HL-60/S4 treated with phorbol 12-myristate 13-acetate at 8.2 ng/mL for 4 days and 3 days (cell line): ENCODE measurements around the gene TMC3.

Experiments
- in situ Hi-C: fragments of 300-500 bp; cut with MboI; formaldehyde crosslinking; loops from 2 replicates; pipeline ENCODE4 v1.15.0; 2022; ENCODE audit warnings: low sequenced_read_pairs

TMC3 gene

DNA sequence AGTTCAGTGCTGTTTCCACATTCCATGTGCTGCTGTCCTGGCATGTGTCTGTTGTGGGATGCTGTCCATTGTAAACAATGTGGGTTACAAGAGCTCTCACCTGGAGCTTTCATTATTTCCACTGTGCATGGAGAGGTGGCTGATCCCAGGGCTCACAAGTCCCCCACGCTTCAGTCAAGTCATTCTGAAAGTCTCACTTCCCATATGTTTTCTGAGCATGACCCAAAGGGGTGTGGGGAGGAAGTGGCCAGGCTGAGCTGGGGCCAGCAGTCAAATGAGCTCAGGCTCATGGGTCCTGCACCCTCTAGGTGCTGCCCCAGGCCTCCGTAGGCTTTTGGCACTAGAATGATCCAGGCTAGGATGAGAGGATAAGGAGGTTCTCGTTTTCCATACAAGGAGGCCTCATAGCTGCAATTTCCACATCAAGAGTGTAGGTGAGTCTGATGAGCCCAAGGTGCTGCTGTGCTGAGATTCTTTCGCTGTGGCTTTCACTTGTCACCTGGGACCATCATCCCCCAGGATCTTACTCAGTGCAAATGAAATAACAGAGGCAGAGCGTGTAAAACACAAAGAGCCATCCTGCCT is 72.1 kb downstream of the TMC3 start:
- in situ Hi-C loops, result no loop called here

DNA sequence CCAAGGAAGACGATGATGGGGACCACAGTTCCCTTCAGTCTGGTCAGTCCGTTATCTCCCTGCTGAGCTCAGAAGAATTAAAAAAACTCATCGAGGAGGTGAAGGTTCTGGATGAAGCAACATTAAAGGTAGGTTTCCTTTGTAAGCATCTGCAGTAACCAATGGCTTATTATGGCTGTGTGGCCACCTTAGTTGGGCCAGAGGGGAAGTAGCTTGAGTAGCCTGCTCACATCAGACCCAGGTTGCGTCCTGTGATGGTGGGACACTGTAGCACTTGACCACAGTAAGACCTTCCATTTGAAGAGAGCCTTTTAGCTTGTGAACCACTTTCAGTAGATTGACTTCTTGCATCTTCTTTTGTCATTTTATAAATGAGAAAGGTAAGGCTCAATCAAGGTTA is 72.6 kb downstream of the TMC3 start:
- in situ Hi-C loops, result no loop called here

DNA sequence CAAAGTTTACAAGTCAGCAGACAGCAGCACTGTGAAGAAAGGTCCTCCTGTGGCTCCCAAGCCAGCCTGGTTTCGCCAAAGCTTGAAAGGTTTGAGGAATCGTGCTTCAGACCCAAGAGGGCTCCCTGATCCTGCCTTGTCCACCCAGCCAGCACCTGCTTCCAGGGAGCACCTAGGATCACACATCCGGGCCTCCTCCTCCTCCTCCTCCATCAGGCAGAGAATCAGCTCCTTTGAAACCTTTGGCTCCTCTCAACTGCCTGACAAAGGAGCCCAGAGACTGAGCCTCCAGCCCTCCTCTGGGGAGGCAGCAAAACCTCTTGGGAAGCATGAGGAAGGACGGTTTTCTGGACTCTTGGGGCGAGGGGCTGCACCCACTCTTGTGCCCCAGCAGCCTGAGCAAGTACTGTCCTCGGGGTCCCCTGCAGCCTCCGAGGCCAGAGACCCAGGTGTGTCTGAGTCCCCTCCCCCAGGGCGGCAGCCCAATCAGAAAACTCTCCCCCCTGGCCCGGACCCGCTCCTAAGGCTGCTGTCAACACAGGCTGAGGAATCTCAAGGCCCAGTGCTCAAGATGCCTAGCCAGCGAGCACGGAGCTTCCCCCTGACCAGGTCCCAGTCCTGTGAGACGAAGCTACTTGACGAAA is 74.3 kb downstream of the TMC3 start:
- in situ Hi-C loops, result no loop called here

DNA sequence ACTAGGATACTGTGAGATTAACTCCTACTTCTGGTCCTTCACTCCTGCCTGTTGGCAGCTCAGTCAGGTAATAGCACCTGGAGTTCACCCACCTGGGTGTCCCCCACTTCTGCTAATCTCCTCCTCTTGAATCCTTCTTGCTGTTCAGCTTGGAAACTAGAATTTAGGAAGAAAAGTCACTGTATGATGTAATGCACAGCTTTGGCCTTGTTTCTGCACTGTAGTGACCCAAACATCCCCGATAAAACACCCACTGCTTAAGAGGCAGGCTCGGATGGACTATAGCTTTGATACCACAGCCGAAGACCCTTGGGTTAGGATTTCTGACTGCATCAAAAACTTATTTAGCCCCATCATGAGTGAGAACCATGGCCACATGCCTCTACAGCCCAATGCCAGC is 74.9 kb downstream of the TMC3 start:
- in situ Hi-C loops, result no loop called here

DNA sequence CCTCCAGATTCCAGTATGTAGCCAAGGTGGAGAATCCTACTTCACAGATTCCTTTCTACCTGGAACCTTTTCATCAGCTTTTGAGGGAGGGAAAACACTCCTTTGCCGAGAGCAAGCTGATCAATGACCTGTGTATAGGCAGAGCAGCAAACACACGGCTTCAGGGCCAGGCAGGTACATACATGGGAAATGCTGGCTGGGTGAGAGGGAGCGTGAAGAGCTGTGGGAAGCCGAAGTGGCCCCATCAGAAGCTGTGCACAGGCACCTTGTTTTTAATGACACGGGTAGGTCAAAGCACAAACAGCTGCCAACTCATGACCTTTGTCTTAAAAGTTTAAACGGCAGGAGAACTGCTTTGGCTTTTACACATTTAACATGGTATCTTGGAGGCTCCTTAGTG is 75.4 kb downstream of the TMC3 start:
- in situ Hi-C loops, result no loop called here

DNA sequence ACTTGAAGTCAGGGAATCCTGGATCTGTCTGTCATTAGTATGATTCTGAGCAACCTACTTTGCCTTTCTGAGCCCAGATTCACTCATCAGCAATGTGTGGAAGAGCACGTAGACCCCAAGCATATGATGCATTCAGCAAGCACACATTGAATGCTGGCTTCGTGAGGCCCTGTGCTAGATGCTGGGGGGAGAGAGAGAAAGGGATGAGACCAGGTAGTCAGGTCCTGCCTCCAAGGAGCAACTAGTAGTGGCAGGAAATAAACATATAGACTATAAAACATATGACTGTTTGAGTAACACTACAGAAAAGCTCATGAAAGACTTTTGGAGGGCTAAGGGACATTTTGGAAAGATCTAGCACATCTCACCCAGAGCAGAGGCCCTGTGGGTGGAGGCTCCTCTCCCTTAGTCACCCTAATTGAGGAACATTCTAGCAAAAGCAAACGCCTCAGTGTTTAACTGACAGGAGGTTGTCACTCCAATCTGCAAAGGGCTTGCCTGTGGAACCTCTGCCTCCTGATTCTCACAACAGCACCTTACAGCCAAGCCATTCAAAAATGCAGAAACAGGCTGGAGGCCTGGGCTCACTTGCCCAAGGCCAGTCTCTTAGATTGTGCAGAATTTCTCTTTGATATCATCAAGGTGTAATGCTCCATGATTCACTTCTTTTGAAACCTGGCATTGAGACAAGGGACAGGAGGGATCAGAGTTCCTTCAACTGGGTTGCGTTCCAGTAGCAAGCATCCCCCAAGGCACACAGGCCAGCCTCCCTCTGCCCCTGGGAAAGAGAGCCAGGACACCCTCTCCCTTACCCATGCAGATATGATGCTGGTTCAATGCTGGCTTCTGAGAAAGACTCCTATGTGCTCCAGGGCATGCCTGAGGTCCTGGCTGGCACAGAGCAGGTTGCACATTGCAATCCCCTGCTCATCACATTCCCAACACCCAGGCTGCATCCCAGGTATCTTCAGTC is 76.1 kb downstream of the TMC3 start:
- in situ Hi-C loops, result no loop called here

DNA sequence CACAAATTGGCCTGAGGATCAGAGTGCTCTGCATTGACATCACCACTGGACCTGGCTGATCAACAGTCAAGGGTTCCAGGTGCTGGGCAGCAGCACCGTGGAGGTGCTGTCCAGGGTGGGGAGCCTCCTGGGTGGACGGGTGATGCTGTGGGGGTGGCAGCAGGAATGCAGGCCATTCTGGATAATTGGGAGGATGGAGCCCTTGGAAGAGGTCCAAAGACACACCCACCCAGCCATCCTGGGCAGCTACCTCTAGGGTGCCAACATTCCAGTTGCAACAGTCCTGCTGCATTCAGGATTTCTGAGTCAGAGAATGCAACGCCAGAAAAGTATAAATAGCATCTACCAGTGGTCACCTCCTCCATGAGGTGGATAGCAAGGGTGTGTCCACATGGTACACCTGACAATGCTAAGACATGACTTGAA is 76.9 kb downstream of the TMC3 start:
- in situ Hi-C loops, result no loop called here

DNA sequence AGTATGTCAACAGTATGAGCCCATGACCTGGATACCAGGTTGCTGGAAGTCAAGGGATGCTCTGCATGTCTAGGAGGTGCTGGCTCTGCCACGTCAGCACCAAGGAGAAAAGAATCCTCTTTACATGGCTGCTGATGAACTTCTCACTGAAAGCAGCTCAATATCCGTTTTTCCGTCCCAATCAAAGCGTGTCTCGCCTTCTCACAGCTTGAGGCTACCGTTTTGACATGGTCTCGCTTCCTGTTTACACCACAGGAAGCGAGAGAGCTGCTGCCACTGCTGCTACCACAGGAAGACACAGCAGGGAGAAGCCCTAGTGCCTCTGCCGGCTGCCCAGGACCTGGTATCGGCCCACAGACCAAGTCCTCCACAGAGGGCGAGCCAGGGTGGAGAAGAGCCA is 77.3 kb downstream of the TMC3 start:
- in situ Hi-C loops, result no loop called here

DNA sequence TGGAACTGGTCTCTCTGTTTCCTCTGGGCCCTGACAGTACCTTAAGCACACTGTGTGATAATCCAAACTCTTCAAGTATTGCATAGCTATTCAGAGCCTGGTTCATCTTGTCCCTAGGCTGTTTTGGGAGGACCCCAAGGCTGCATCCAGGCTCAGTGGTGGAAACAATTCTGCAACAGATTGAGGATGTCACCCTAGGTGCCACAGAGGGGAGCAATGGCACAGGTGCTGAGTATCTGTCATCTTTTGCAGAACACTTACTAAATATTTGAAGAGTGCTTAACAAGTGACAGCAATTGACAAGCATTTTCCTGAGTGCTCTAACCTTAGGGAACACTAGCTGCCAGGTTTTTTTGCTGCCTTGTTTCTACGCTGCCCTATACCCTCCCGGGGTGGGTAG is 77.8 kb downstream of the TMC3 start:
- in situ Hi-C loops, result no loop called here

DNA sequence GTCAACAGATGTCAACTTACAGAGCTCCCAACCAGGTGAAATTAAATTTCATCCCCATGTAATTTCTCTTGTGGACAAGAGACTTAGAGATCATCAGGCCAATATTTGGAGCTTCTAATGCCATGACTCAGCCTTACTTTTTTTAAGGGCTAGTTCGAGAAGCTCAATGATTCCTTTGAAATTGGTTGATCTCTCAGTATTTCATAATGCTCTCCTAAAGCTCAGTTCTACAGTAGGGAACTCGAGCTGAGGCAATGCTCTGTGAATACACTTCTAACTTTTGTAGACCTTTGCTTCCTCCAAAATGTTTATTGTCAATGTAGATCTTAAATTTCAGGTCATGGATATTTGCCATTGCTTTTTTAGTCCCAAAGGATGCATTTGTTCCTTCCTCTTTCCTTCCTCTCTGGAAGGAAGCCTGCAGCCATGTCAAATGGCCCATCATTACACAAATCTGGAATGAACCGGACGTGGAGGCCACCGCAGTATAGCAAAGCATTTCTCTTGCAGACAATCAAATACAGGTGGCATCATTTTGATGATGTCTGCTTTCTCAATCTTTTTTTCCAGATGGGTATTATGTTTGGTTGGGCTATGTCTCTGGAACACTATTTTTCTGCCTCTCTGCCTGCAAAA is 78.4 kb downstream of the TMC3 start:
- in situ Hi-C loops, result no loop called here

DNA sequence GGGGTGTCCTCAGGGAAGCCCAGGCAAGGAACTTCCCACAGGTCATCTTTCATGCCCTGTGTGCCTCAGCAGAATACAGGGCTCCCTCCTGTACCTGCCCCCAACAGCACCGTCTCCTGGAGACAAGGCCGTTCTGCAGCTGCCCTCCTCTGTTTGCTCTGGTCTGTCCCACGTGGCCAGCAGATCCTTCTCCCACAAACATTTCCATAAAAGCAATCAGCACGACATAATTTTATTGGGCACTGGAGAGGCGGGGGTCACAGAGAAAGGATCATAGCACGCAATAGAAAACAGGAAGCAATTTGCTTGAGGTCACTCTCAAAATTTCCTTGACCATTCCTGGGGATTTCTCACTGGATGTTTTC is 79.5 kb downstream of the TMC3 start:
- in situ Hi-C loops, result no loop called here

DNA sequence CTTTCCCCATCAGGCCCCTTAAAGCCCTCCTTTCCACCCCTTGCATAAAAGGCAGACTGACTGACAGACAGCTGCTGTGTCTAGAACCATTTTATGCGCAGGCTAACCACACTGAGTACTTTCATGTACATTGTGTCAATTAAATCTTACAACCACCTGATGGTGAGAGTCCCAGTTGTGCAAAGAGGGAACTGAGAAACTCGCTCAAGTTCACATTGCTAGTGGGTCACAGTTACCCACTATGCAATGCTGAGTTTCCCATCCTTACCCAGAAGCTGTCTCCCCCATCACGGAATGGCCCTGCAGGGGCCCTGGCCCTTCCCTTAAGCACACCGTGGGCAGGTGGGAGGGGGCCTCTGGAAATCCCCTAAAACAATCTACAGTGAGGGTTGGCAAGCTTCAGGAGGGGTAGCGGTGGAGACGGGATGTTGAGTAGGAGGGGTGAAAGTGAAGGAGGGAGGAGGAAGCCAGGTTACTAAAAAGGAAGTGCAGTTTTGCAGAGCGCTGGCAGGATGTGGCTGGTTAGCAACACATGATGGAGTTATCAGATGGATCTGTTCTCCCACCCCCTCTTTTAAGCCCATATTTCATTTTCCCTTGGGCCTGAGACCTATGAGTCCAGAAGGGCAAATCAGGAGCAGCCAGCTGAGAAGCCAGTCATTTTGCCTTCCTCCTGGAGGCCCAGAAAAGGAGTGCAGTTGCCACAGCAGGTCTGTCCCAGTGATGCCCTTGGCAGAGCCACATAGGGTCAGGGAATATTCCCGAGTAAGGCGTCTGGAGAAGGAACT is 80.1 kb downstream of the TMC3 start:
- in situ Hi-C loops, result no loop called here

DNA sequence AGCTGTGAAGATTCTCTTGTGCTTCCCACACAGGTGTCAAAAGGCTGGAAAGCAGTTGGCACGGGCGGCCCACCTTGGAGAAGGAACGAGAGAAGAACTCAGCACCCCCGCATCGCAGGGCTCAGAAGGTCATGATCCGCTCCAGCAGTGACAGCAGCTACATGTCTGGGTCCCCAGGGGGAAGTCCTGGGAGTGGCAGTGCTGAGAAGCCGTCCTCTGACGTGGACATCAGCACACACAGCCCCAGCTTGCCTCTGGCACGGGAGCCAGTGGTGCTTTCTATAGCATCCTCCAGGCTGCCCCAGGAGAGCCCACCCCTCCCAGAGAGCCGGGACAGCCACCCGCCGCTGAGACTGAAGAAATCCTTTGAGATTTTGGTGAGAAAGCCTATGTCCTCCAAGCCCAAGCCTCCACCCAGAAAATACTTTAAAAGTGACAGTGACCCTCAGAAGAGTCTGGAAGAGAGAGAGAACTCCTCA is 81.5 kb downstream of the TMC3 start:
- in situ Hi-C loops, result no loop called here

DNA sequence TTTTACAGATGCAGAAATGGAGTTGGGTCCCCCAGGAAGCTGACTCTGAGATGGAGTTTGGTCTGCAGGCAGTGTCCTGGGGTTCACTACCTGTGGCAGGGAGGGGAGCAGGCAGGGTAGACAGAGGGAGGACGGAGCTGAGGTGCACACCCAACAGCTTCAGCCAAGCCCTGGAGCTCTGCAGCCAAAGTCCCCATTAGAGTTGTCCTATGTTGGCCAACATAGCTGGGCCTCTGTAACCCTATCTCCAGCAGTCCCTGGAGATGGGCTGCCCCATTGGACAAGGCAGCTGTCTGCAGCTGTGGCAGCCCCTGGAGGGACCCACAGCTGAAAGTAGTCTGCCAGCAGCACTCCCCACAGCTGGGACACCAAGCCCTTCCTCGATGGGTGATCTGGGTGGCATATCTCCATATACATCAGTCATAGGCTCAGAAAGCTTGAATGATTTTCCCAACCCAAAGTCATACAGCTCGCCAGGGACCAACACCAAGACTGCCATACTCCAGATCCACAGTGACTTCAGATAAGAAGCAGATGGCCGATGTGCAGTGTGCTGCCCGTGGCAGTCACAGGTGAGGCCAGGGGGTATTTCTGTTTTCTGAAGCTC is 82.0 kb downstream of the TMC3 start:
- in situ Hi-C loops, result no loop called here

DNA sequence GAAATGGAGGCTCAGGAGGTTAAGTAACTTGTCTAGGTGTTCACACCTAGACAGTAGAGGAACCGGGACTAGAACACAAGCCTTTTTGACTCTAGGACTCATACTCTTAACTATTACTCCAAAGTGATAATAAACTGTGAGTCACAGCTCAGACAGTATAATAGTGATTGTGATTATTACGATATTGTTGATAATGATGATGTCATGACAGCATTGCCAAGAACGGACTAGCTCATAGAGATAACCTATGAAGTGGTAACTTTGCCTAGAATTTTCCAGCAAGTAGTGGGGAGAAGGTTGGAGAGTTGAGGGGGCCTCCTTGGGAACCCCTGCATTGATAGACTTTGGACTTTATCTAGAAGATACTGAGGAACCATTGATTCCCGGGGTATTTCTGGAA is 84.1 kb downstream of the TMC3 start:
- in situ Hi-C loops, result no loop called here

DNA sequence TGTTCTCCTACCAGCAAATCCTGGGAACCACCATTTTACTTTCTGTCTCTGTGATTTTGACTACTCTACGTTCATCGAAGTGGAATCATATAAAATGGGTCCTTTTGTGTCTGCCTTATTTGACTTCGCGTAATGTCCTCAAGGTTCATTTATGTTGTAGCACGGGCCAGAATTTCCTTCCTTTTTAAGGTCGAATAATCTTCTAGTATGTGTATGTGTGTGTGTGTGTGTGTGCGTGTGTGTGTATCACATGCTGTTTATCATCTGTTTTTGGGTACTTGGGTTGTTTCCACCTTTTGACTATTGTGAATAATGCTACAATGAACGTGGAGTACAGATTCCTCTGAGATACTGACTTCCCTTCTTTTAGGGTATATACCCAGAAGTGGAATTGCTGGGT is 85.4 kb downstream of the TMC3 start:
- in situ Hi-C loops, result no loop called here

DNA sequence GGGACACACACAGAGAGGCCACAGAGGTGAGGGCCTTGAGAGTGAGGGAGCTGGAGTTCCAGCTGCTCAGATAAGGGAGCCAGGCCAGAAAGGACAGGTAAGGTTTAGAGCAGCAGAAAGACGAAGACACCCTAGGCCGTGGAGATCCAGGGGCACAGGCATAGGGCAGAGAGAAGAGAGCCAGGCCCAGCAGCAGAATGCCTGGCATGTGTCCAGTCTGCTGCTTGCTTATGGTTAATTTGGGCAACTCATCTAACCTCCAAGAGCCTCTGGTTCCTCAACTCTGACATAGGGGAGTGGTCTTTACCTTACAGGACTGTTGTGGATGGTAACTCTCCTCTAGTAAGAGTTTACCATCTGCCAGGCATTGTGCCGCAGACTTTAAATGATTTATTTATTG is 86.0 kb downstream of the TMC3 start:
- in situ Hi-C loops, result no loop called here

DNA sequence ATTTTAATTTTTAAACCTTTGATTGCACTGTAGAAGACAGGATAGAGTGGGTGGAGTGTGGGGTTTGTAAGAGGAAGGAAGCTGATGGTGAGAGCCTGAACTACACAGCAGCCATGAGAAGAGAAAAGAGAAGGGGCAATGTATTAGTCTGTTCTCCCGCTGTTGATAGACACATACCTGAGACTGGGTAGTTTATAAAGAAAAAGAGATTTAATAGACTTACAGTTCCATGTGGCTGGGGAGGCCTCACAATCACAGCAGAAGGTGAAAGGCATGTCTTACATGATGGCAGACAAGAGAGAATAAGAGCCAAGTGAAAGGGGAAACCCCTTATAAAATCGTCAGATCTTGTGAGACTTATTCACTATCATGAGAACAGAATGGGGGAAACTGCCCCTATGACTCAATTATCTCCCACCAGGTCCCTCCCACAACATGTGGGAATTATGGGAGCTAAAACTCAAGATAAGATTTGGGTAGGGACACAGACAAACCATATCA is 87.3 kb downstream of the TMC3 start:
- in situ Hi-C loops, result no loop called here

DNA sequence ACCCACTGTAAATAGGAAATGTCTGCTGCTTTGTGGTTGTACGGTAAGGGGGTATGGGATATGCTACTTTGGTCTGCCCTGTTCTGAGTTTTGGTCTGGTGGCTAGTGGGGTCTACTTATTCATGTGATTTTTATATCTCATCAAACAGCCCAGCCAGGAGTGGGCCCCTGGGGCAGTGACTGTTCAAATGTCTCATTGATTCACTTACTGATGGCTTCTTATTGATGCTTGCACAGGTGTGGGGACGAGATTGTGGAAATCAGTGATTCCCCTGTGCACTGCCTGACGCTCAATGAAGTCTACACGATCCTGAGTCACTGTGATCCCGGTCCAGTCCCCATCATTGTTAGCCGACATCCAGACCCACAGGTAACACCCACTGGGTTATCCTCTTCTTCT is 88.6 kb downstream of the TMC3 start:
- in situ Hi-C loops, result no loop called here
